Muscle layer of duodenum (tissue), 2 donors: ENCODE measurements around the gene EIF2B4.

Experiments used
- H3K27ac ChIP-seq: one replicate; pipeline ENCODE4 v1.7.0; 2013; ENCODE audit warnings: mild to moderate bottlenecking, low read length
- H3K27me3 ChIP-seq: one replicate; pipeline ENCODE4 v1.7.0; 2013; ENCODE audit warnings: low read depth, mild to moderate bottlenecking, control low read depth, low read length
- H3K36me3 ChIP-seq, 2 donors: one replicate each; pipeline ENCODE4 v1.7.0; 2013; ENCODE audit warnings: low read length in 2 of 2, control low read depth in 1 of 2, mild to moderate bottlenecking in 1 of 2; ENCODE audit not compliant: insufficient read depth in 2 of 2, control insufficient read depth in 1 of 2
- H3K4me1 ChIP-seq, 2 donors: one replicate each; pipeline ENCODE4 v1.7.0; 2013; ENCODE audit warnings: low read length in 2 of 2, mild to moderate bottlenecking in 2 of 2, control low read depth in 1 of 2, moderate library complexity in 1 of 2; ENCODE audit not compliant: insufficient read depth in 2 of 2, control insufficient read depth in 1 of 2
- H3K4me3 ChIP-seq, 2 donors: one replicate each; pipeline ENCODE4 v1.7.0; 2013; ENCODE audit warnings: low read length in 2 of 2, low read depth in 1 of 2, mild to moderate bottlenecking in 1 of 2
- H3K9me3 ChIP-seq, 2 donors: one replicate each; pipeline ENCODE4 v1.7.0; 2013; ENCODE audit warnings: low read length in 2 of 2, control low read depth in 1 of 2, mild to moderate bottlenecking in 1 of 2; ENCODE audit not compliant: control insufficient read depth in 1 of 2
- donor health status: healthy.

Gene EIF2B4

GRCh38 chr2:27390822-27391679 is 20.9 kb upstream of the EIF2B4 start:
- no peaks in the 10 kb centered on the region for H3K27me3 ChIP-seq
- no peaks in the 10 kb centered on the region for H3K9me3 ChIP-seq

GRCh38 chr2:27381577-27382181 is 11.5 kb upstream of the EIF2B4 start:
- Histone ChIP-seq H3K36me3 (peaks cover 45 to 65% of the 10 kb centered on the region in 2 donors), H3K9me3 (no peaks in the 10 kb centered on the region), H3K4me3 (no peak overlapping the region), H3K4me1 (peaks cover 6 to 20% of the 10 kb centered on the region in 2 donors), H3K27ac (no peak overlapping the region), H3K27me3 (no peaks in the 10 kb centered on the region)

More at GRCh38 chr2:27390822-27391679, 20.9 kb upstream of the EIF2B4 start:
- Histone ChIP-seq H3K4me3 (no peak overlapping the region), H3K4me1 (no peaks in the 10 kb centered on the region), H3K27ac (no peak overlapping the region), H3K36me3 (peaks cover 3 to 4% of the 10 kb centered on the region in 2 donors)

GRCh38 chr2:27380626-27381545 is 10.7 kb upstream of the EIF2B4 start, which contains the start of gene ZNF513:
TSS of gene ZNF513 (minus strand) at chr2:27380734. CDS start at chr2:27380526, 208 bp downstream.
- H3K9me3 ChIP-seq: no peaks in the 10 kb centered on the region
- H3K4me1 ChIP-seq: peaks cover 6 to 20% of the 10 kb centered on the region in 2 donors
- H3K27me3 ChIP-seq: no peaks in the 10 kb centered on the region
- H3K27ac ChIP-seq: peak within 1 kb of the TSS; percentile 93
- H3K36me3 ChIP-seq: peaks cover 48 to 73% of the 10 kb centered on the region in 2 donors
- peak within 1 kb of the TSS; percentile 67 to 75 for H3K4me3 ChIP-seq

- peak overlapping the region; percentile 93 for H3K27ac ChIP-seq
- peaks cover 55 to 74% of the 10 kb centered on the region in 2 donors for H3K36me3 ChIP-seq
- no peaks in the 10 kb centered on the region for H3K27me3 ChIP-seq
- H3K4me3 ChIP-seq: peak overlapping the region; percentile 67 to 75
- peaks cover 6 to 20% of the 10 kb centered on the region in 2 donors for H3K4me1 ChIP-seq
- H3K9me3 ChIP-seq: no peaks in the 10 kb centered on the region
These were observed 9.9 kb upstream of the EIF2B4 start for GRCh38 chr2:27379836-27380625.

- H3K27ac ChIP-seq: peak overlapping the region; percentile 93
- no peaks in the 10 kb centered on the region for H3K9me3 ChIP-seq
- H3K4me1 ChIP-seq: peaks cover 6 to 20% of the 10 kb centered on the region in 2 donors
- peaks cover 57 to 74% of the 10 kb centered on the region in 2 donors for H3K36me3 ChIP-seq
- H3K4me3 ChIP-seq: peak overlapping the region; percentile 67 to 75
- H3K27me3 ChIP-seq: no peaks in the 10 kb centered on the region
These were observed 9.3 kb upstream of the EIF2B4 start for GRCh38 chr2:27379383-27379835.

- Histone ChIP-seq H3K4me1 (peaks cover 6 to 20% of the 10 kb centered on the region in 2 donors), H3K27ac (peak overlapping the region; percentile 93), H3K9me3 (no peaks in the 10 kb centered on the region), H3K4me3 (no peak overlapping the region), H3K36me3 (peaks cover 58 to 74% of the 10 kb centered on the region in 2 donors), H3K27me3 (no peaks in the 10 kb centered on the region)
These were observed 8.7 kb upstream of the EIF2B4 start for GRCh38 chr2:27378809-27379290.

- Histone ChIP-seq H3K4me1 (peaks cover 6 to 20% of the 10 kb centered on the region in 2 donors), H3K9me3 (no peaks in the 10 kb centered on the region), H3K4me3 (no peak overlapping the region), H3K27me3 (no peaks in the 10 kb centered on the region), H3K27ac (no peak overlapping the region), H3K36me3 (peaks cover 56 to 74% of the 10 kb centered on the region in 2 donors)
These were observed 8.1 kb upstream of the EIF2B4 start for GRCh38 chr2:27378096-27378808.

- Histone ChIP-seq H3K9me3 (no peaks in the 10 kb centered on the region), H3K4me3 (no peak overlapping the region), H3K27me3 (no peaks in the 10 kb centered on the region), H3K4me1 (peaks cover 7 to 21% of the 10 kb centered on the region in 2 donors), H3K36me3 (peaks cover 55 to 77% of the 10 kb centered on the region in 2 donors), H3K27ac (no peak overlapping the region)
These were observed 7.5 kb upstream of the EIF2B4 start for GRCh38 chr2:27377618-27378095.

- no peaks in the 10 kb centered on the region for H3K9me3 ChIP-seq
- no peak overlapping the region for H3K27ac ChIP-seq
- no peak overlapping the region for H3K4me3 ChIP-seq
- H3K4me1 ChIP-seq: peaks cover 14 to 27% of the 10 kb centered on the region in 2 donors
- H3K27me3 ChIP-seq: no peaks in the 10 kb centered on the region
- peaks cover 56 to 73% of the 10 kb centered on the region in 2 donors for H3K36me3 ChIP-seq
These were observed 6.9 kb upstream of the EIF2B4 start for GRCh38 chr2:27376866-27377617.
